Mucosa of gallbladder (tissue), 1 donor: ENCODE data around the gene MED15. TPM values are rescaled to one million over a fixed set of nuclear protein-coding genes. Genes with fewer than 3 reads are reported as not detected.
A peak's percentile ranks its signal among the peaks of the same experiment; 100 is the strongest.
"Not testable (repeated sequence)": the region's sequence is repeated elsewhere in the genome, so short reads cannot be mapped to it uniquely, and the experiment has no call there.

Experiments used
- DNase-seq: peaks from one replicate; pipeline ENCODE4 v3.0.0-alpha.2; 2020; ENCODE audit warnings: low spot score
- total RNA-seq: library from RNA; stranded (reverse); gene quantifications from one replicate; pipeline ENCODE4 v1.2.1, GENCODE V29; 2021
- donor health status: DM: no; HTN: no; CAD: no.

The MED15 gene
- total RNA-seq, 1 donor from 2014 or later: 107 TPM

DNA sequence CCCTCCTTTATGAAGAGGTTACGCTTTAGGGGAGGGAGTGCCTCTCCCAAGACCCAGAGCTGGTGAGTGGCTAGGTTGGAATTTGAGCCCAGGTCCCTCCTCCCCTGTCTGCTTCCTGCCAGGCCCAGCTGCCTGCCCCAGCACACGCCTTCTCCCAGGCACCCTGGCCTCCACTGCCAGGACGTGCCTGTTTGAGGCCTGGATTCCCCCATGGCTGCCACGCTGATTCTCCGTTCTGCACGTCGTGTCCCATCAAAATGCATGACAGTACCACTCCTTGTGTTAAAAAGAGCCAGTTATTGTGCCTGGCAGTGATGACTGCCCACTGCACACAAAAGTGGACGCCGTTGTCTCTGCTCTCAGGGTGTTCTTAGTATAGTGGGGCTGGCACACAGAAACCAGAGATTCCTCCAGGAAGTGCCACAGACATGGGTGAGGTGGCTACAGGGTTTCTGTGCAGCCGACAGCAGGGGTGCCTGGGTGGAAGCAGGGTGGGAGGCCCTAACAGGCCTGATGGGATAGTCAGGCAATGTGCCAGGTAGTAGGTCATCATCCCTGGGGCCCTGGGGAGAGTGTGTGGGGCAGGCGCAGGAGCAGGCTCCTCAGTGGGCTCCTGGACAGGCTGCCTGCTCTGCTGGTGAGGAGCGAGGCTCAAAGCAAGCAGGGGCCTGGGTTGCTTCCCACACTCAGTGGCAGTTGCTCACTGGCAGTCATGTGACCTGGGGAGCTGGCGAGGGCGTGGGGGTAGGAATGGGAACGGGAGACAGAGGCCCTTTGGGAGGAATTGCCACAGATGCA is 24.2 kb downstream of the MED15 start:
- peak; percentile 60 for DNase-seq

DNA sequence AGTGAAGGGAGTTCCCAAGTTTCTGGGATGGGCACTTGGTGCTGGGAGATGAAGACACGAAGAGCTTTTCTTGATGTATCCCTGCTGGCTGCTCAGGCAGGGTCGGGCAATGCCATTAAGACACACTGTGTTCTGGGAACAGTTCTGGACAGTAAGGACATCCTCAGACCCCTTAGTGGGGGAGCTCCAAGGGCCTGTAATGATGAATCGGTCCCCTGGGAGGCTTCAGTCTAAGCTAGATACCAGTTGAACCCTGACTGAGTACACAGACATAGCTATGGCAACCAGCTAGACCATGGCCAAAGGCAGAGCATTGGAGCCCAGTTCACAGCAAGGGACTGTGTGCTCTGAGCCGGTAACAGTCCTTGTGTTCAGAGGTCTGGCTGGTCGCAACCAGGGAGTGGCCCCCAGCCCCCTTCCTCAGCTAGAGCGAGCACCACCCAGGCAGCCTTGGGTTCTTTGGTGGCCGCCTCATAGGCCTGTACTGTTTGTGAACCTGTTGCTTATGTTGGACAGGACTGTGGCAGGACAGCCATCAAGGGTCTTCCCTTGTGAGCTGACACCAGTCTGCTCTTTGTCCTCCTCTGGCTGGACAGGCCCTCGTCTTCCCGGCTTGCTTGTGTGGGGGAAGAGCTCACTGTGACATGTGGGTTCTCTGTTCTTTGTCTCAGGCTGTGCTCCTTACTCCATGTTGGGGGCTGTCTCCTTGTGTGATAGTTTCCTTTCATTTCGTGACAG is 25.0 kb downstream of the MED15 start:
- no peak for DNase-seq

DNA sequence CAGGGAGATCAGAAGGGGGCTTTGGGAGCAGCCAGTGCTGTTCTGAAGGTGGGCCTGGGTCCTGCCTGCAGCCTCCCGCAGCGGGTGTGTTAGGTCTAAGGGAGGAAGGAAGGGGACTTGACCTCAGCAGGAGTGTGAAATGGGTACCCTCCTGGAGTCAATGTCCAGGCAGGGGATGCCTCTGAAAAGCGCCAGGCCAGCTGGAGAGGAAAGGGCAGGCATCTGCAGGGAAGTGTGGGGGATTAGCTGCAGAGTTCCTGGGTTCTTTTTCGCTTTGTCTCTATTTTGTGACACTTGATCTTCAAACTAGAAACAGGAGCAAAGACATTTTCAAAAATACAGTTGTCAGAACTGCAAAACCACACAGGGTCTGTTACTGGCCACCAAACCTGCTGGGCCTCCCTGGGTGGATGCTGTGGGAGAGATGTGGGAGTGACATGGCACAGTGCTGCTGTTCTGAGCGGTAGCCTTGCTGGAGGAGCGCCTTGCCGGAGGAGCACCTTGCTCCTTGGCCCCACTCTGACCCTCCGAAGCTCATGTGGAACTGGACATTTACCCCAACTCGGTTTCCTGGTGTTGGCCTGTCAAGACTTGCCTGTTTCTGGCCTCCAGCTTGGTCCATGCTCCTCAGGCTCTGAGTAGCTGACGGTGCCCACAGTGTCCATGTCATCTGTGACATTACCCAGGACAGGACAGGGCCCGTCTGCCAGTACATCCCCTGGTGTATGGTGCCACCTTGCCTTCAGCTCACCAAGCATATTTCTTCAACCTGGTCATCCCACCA is 25.9 kb downstream of the MED15 start:
- DNase-seq: no peak

DNA sequence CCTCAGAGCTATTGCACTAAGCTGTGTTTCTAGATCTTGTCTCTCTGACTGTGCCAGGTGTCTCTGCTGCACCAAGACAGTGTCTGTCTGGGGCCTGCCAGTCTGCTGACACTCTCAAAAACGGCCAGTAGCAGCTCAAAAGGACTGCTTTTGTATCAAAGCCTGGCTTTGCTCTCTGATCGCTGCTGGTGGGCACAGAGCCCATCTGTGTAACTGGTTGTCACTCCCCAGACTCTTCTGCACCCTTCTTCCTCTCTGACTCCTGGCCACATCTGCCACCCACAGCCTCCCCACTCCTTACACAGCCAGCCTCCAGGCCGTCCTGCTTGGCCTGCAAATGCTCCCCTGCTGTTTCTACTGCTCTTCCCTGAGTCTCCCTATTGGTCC is 26.5 kb downstream of the MED15 start:
- no peak for DNase-seq

GRCh38 chr22:20536590-20537324 is 29.3 kb downstream of the MED15 start:
- DNase-seq: no peak

GRCh38 chr22:20537325-20537756 is 29.9 kb downstream of the MED15 start:
- no peak for DNase-seq

DNA sequence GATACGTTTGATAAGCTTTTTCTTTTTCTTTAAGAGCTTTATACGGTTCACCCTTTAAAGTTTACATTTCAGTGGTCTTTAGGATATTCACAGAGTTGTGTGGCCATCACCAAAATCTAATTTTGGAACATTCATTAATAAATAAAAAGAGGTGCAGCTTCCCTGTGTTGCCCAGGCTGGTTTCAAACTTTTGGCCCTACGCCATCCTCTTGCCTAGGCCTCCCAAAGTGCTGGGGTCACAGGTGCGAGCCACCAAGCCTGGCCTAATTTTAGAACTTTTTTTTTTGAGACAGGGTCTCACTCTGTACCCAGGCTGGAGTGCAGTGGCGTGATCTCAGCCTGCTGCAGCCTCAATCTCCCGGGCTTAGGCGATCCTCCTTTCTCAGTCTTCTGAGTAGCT is 30.6 kb downstream of the MED15 start:
- no peak for DNase-seq

DNA sequence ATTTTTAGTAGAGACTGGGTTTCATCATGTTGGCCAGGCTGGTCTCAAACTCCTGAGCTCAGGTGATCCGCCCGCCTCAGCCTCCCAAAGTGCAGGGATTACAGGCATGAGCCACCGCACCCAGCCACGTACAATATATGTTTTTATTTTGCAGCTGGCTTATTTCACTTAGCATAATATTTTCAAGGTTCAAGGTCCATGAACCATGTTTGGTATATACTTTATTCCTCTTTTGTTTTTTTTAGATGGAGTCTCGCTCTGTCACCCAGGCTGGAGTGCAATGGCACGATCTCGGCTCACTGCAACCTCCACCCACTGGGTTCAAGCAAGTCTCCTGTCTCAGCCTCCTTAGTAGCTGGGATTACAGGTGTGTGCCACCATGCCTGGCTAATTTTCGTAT is 31.5 kb downstream of the MED15 start:
- not testable (repeated sequence) for DNase-seq

DNA sequence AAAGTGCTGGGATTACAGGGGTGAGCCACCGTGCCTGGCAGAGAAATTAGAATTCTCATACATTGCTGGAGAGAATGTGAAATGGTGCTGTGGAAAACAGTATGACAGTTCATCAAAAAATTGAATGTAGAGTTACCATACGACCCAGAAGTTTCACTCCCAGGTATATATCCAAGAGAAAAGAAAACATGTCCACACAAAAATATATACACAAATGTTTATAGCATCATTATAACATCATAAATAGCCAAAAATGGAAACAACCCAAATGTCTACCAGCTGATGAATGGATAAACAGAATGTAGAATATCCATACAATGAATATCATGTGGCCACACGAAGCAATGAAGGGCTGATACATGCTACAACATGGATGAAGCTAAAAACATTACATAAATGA is 34.6 kb downstream of the MED15 start:
- DNase-seq: no peak

DNA sequence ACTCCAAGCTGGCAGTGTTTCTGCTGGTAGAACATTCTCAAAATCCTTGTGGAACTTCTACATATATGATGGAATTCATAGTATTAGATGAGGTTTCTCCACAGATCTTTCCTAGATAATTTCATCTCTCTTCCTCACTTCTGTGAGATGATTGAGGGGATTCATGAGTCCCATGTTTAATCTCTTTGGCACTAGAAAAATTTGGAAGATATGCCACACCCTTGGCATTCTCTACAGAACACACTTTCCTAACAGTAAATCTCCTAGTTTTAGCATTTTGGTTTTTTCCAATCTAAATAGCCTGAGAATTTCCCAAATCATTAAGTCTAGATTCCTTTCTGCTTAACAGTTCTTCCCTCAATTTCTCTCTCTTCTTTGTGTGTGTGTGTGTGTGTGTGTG is 35.3 kb downstream of the MED15 start:
- DNase-seq: no peak

DNA sequence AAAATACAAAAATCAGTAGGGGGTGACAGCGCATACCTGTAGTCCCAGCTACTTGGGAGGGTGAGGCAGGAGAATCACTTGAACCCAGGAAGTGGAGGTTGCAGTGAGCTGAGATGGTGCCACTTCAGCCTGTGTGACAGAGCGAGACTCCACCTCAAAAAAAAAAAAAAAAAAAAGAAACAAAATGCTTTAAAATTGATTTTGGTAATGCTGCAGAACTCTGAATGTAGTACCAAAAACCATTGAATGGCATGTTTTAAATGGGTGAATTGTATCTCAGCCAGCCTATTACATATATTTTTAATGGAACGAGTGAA is 37.9 kb downstream of the MED15 start:
- not testable (repeated sequence) for DNase-seq

DNA sequence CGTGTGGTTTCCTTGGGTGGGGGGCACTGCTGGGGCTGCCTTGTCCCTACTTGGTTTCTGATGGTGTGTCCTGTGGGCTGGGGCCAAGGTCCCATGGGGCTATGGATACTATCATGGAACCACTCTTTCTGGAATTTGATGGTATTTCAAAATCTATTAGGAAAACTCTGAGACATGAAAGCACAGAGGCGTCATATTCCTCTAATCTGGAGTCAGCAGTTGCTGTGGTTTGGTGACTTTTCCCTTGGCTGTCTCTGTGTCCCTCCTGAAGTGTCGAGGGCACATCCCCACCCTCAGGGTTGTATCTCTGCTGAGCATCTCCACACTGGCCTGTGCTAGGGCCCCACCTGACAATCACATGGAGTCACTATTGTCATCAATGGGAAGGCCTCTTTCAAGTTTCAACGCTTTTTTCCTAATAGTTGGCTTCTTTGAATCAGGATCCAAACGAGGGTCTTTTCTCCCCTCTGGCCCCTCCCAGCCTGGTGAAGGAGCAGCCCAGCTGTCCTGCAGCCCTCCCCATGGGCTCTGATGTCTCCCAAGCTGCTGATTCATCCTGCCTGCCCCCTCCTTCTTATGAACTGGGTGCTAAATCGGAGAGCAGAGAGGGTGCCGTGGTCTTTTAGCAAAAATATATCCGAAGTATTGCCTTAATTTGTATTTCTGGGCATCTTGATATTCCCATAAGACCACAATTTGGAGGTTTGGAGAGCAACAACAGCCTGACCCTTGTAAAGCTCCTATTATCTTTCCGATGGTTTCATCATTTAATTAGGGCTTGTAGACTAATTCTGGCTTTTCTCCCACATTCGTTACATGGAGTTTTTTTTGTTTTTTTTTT is 38.5 kb downstream of the MED15 start:
- DNase-seq: no peak

- no peak for DNase-seq
Observed at GRCh38 chr22:20546541-20546950, 39.1 kb downstream of the MED15 start.

DNA sequence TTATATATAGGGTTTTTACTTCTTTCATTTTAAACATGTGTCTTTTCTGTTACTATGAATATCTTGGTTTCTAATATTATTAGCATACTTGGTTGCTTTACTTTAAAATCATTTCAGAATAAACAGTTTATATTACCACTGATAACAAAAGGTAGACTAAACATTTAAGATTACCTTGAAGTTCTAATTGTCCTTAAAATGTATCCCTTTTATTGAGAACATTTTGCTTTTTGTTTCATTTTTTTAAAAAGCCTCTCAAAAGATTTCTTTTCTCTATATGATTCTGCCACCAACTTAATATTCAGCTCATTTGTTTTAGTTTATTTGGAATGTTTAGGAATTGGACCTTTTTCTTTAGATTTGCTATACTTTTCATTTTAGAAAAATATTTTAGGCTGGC is 39.6 kb downstream of the MED15 start:
- DNase-seq: no peak

GRCh38 chr22:20548806-20549205 is 41.4 kb downstream of the MED15 start:
- no peak for DNase-seq

- peak; percentile 41 for DNase-seq
Observed at GRCh38 chr22:20549232-20549841, 41.9 kb downstream of the MED15 start.

DNA sequence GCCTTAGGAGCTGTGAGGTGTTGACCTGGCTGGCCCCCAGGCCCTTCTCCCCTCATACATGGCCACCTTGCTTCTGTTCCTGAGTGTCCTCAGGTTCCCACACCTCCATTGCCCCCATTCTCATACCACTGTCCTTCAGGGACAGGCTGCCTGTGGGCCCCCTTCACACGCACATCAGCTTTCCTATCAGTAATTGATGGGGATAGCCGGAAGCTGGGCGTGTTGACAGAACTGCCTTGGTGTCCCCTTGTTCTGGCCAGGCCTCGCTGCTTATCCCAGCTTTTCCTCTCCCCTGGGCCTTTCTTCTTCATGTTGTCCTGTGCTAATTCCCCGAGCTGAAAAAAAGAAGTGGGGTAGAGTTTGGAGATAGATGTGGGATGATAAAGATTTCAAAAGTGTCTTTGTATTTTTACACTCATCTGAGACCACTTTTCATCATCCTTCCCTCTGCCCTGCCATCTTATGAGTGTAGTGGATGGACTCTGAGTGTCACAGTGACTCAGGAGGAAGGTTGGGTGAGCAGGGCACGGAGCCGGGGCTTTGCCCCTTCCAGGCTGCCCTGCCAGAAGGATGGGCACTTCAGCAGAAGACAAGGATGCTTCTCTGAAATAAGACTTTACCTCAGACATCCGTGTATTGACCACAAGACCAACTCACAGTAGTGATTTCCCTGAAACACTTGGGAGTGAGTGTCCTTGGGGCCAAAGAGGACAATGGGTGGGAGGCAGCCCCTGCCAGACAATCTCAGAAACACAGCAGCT is 42.8 kb downstream of the MED15 start:
- DNase-seq: no peak

DNA sequence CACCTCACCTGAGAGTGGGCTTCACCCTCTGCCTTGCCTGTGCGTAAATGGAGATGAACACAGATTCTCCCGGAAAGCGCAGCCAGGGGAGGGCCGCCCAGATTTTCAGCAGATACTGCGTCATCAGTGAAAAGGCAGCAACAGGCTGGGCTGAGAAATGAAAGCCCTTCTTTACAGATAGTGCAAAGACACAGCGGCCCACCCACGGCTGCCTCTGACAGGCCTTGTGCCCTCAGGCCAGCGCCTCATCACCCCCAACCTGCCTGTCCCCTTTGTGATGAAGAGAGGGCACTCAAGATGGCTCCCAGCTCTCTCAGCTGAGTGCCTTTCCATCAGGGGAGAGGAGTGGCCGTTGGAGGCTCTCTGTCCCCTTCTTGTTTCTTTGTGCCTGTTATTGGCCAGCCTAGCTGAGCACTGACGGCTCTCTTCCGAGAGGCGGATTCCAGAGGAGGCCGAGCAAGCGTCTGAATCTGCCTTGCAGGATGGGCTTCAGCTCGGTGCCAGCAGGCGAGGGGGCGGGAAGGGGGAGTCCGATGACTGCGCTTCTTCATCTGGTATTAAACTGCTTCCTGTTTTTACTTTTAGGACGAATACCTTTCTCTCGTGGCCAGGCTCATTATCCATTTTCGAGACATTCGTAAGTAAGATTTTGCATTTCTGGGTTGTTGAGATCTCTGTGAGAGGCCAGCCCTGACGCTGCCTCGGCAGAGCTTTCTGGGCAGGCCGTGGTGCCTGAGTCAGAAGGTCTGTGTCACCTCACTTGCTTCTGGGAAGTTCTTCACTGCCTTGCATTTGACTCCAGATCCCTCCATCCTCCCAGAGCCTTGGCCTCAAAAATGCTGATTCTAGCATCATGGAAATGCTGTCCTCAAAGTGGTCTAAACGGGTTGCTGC is 43.7 kb downstream of the MED15 start:
- peak; percentile 38 for DNase-seq
